Esophagus squamous epithelium (tissue), 5 donors: ENCODE results near the gene C10orf120. TPM values are rescaled to one million over a fixed set of nuclear protein-coding genes. Genes with fewer than 3 reads are reported as not detected.

Experiments used
- DNase-seq: peaks from one replicate; lab custom pipeline; 2025; lab: John Stamatoyannopoulos, UW
- H3K27ac ChIP-seq, 4 donors: fragments of 200-600 bp; sonication (generic); one replicate each; pipeline ENCODE4 v1.5.1; 2016 to 2019; ENCODE audit warnings: mild to moderate bottlenecking in 1 of 4
- H3K27me3 ChIP-seq, 4 donors: fragments of 200-600 bp; sonication (generic); 1 replicate in 3 of 4; 2 replicates in 1 of 4; pipeline versions ENCODE4 v1.5.1 to v1.6.0; 2017 to 2021; ENCODE audit warnings: antibody characterized with exemption in 1 of 4
- H3K36me3 ChIP-seq, 3 donors: fragments of 200-600 bp; sonication (generic); one replicate each; pipeline ENCODE4 v1.5.1; 2016 to 2019
- H3K4me1 ChIP-seq, 3 donors: fragments of 200-600 bp; sonication (generic); one replicate each; pipeline ENCODE4 v1.5.1; 2017 to 2019
- H3K4me3 ChIP-seq, 4 donors: fragments of 200-600 bp; sonication (generic); 1 replicate in 3 of 4; 2 replicates in 1 of 4; pipeline ENCODE4 v1.5.1; 2016 to 2019; ENCODE audit warnings: mild to moderate bottlenecking in 2 of 4, moderate library complexity in 1 of 4
- H3K9me3 ChIP-seq, 3 donors: fragments of 200-600 bp; sonication (generic); one replicate each; pipeline ENCODE4 v1.5.1; 2016 to 2019
- POLR2A ChIP-seq, 4 donors: fragments of 450-650 bp; IDR thresholded peaks; one replicate each; pipeline ENCODE4 v1.6.1; 2017; ENCODE audit warnings: antibody characterized with exemption in 4 of 4, mild to moderate bottlenecking in 4 of 4, moderate library complexity in 3 of 4
- WGBS, 2 donors: methylation state at CpG; one replicate each; pipeline ENCODE4 v1.1.5; 2018; 5-methylcytosine and 5-hydroxymethylcytosine counted together
- intact Hi-C: fragments of 100-400 bp; cut with DNase I; formaldehyde crosslinking; loops from one replicate; pipeline ENCODE4 v1.15.0; 2022
- total RNA-seq, 4 donors: library from RNA; depleted of rRNA; stranded (reverse); fragments of >200 nt; gene quantifications; one replicate each; pipeline ENCODE4 v1.1.0, GENCODE V29; 2016
- TF ChIP-seq, protein P1 (sequence below), 6 experiments: fragments of 450-650 bp in 4 of 6; fragments of 200-600 bp in 2 of 6; sonication (generic) in 2 of 6; IDR thresholded peaks; one replicate each; pipeline ENCODE4 v1.5.1; 2016 to 2019; ENCODE audit warnings: antibody characterized with exemption in 6 of 6, mild to moderate bottlenecking in 4 of 6, moderate library complexity in 4 of 6
- donor health status: DM: yes; HTN: yes; CAD: no.

The C10orf120 gene
- total RNA-seq, 4 donors from 2014 or later = not detected

- TF ChIP-seq, protein P1, sequence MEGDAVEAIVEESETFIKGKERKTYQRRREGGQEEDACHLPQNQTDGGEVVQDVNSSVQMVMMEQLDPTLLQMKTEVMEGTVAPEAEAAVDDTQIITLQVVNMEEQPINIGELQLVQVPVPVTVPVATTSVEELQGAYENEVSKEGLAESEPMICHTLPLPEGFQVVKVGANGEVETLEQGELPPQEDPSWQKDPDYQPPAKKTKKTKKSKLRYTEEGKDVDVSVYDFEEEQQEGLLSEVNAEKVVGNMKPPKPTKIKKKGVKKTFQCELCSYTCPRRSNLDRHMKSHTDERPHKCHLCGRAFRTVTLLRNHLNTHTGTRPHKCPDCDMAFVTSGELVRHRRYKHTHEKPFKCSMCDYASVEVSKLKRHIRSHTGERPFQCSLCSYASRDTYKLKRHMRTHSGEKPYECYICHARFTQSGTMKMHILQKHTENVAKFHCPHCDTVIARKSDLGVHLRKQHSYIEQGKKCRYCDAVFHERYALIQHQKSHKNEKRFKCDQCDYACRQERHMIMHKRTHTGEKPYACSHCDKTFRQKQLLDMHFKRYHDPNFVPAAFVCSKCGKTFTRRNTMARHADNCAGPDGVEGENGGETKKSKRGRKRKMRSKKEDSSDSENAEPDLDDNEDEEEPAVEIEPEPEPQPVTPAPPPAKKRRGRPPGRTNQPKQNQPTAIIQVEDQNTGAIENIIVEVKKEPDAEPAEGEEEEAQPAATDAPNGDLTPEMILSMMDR (IDR thresholded peaks at IDR 0.05) = no peak
- no peak for TF ChIP-seq POLR2A (IDR thresholded peaks at IDR 0.05)
- Histone ChIP-seq H3K36me3 (no peaks in the 10 kb centered on the region), H3K27me3 (peaks cover 0 to 42% (median 0%) of the 10 kb centered on the region in 4 donors), H3K27ac (no peak overlapping the region), H3K4me3 (no peak overlapping the region), H3K9me3 (no peaks in the 10 kb centered on the region), H3K4me1 (no peaks in the 10 kb centered on the region)
- DNase-seq = no peak
- intact Hi-C loops = no loop called here
These were observed 21.4 kb downstream of the C10orf120 start for GRCh38 chr10:122678266-122678665.

- TF ChIP-seq, protein P1 (IDR thresholded peaks at IDR 0.05) = no peak
- TF ChIP-seq POLR2A (IDR thresholded peaks at IDR 0.05) = no peak
- DNase-seq = no peak
- WGBS, 2 donors = 61 to 83% methylated on average over 2 of the region's 2 CpGs
These were observed 24.4 kb downstream of the C10orf120 start for GRCh38 chr10:122675278-122675677.

DNA sequence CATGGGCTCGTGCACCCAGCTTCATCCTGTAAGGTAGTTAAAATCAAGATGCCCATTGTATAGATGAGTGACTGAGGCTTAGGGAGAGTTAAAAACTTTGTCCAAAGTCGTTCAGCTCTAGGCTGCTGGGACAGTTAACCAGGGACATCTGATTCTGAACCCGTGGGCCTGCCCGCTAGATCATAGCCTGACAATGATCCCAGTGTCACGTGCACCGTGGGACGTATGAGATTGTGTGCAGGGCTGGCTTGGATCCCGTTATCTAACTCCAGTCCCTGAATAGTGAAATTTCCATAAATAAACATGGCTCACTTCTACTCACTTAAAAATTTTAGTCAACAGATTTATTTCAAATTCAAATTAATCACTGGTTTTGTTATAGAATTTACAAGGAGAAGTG lies 24.9 kb downstream of the C10orf120 start:
- no peak for TF ChIP-seq POLR2A (IDR thresholded peaks at IDR 0.05)
- TF ChIP-seq, protein P1 (IDR thresholded peaks at IDR 0.05) = no peak
- intact Hi-C loops = no loop called here
- peaks cover 0 to 34% (median 0%) of the 10 kb centered on the region in 4 donors for H3K27me3 ChIP-seq
- H3K4me1 ChIP-seq = no peaks in the 10 kb centered on the region
- H3K4me3 ChIP-seq = no peak overlapping the region
- 63 to 69% methylated on average over 7 to 8 of the region's 8 CpGs for WGBS, 2 donors
- no peak for DNase-seq
- no peaks in the 10 kb centered on the region for H3K9me3 ChIP-seq
- H3K36me3 ChIP-seq = no peaks in the 10 kb centered on the region
- no peak overlapping the region for H3K27ac ChIP-seq

More at GRCh38 chr10:122675278-122675677, 24.4 kb downstream of the C10orf120 start:
- Histone ChIP-seq H3K36me3 (no peaks in the 10 kb centered on the region), H3K27ac (peak overlapping the region in 1 of 4 donors; percentile 55), H3K4me1 (no peaks in the 10 kb centered on the region), H3K9me3 (no peaks in the 10 kb centered on the region), H3K4me3 (no peak overlapping the region), H3K27me3 (peaks cover 0 to 39% (median 0%) of the 10 kb centered on the region in 4 donors)
- intact Hi-C loops = no loop called here

- H3K4me3 ChIP-seq = no peak overlapping the region
- 82 to 88% methylated on average over 5 of the region's 5 CpGs for WGBS, 2 donors
- intact Hi-C loops = no loop called here
- H3K36me3 ChIP-seq = no peaks in the 10 kb centered on the region
- H3K4me1 ChIP-seq = no peaks in the 10 kb centered on the region
- H3K27ac ChIP-seq = no peak overlapping the region
- peaks cover 0 to 33% (median 0%) of the 10 kb centered on the region in 4 donors for H3K27me3 ChIP-seq
- DNase-seq = no peak
- TF ChIP-seq, protein P1 (IDR thresholded peaks at IDR 0.05) = no peak
- TF ChIP-seq POLR2A (IDR thresholded peaks at IDR 0.05) = no peak
- H3K9me3 ChIP-seq = no peaks in the 10 kb centered on the region
These were observed 25.9 kb downstream of the C10orf120 start for GRCh38 chr10:122673731-122674130.

DNA sequence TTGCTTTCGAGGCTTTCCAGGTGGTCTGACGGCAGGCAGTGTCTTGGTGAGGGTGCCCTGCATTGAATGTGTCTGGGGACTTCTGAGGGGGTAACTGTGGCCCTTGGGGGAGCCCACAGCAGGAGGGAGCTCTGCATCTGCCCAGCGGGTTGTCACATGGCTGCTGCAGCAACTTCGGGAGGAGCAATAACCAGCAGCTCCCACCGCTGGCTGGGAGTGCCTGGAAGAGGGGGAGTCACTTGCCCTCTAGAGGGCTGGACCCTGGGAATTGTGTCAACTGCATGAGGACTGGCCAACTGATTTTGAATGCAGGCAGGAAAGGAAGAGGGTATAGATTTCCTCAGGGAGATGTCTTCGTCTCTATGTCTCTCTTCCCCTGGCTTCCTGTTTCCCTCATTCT lies 26.4 kb downstream of the C10orf120 start:
- peaks cover 0 to 32% (median 0%) of the 10 kb centered on the region in 4 donors for H3K27me3 ChIP-seq
- no peak for DNase-seq
- intact Hi-C loops = no loop called here
- no peak for TF ChIP-seq POLR2A (IDR thresholded peaks at IDR 0.05)
- TF ChIP-seq, protein P1 (IDR thresholded peaks at IDR 0.05) = no peak
- H3K9me3 ChIP-seq = no peaks in the 10 kb centered on the region
- H3K27ac ChIP-seq = no peak overlapping the region
- no peak overlapping the region for H3K4me3 ChIP-seq
- H3K36me3 ChIP-seq = no peaks in the 10 kb centered on the region
- 50 to 75% methylated on average over 2 to 3 of the region's 6 CpGs for WGBS, 2 donors
- no peaks in the 10 kb centered on the region for H3K4me1 ChIP-seq
